CMK (cell line): ENCODE data around the gene TMEM95.
A peak's percentile ranks its signal among the peaks of the same experiment; 100 is the strongest.
"Not testable (repeated sequence)": the region's sequence is repeated elsewhere in the genome, so short reads cannot be mapped to it uniquely, and the experiment has no call there.

Experiments used
- DNase-seq: peaks from one replicate; pipeline ENCODE4 v3.0.0-alpha.2; 2010; ENCODE audit warnings: low read depth

TMEM95 gene

DNA sequence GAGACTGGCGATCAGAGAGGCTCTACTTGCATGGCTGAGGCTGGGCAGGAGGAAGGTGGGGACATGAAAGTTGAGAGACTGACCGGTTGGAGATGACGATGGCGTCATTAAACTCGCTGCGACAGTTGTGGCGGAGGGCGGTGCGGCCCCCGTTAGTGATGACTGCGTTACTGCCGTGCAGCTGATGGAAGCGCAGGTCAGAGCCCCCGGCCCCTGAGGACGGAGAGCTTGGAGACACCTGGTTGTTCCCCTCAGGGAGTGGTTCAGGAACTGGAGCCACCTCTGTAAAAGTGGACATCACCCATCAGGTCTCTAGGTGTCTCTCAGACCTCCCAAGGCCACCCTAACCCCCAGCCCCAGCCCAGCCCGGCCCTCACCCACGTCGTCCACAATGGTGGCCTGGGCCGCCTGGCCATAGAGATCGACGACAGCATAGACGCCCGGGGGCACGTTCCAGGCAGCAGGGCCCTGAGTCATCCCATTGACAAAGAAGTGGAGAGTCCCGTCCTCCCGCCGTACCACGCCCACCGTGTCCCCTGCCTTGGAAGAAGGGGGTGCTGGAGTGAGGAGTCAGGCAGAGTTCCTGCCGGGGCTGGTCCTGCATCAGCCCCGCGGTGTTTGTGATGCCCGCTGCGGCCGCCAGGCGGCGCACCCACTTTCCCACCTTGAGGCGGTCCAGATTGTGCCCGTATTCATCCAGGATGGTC is 31.1 kb upstream of the TMEM95 start:
- no peak for DNase-seq

DNA sequence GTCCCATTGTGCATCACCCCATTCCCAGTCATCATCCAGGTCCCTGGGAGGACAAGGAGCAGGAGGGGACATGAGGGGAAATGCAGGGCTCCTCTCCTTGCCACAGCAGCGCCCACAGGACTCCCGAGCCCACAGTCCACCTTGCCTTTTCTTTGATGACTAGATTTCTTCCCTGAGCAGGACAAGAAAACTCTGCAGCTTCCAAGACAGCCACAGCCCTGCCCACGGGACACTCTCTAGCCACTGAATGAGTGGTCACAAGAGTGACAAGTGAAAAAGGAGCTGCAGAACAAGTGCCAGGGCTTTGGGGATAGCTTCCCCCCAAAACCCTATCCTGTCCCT is 30.5 kb upstream of the TMEM95 start:
- DNase-seq, result no peak

DNA sequence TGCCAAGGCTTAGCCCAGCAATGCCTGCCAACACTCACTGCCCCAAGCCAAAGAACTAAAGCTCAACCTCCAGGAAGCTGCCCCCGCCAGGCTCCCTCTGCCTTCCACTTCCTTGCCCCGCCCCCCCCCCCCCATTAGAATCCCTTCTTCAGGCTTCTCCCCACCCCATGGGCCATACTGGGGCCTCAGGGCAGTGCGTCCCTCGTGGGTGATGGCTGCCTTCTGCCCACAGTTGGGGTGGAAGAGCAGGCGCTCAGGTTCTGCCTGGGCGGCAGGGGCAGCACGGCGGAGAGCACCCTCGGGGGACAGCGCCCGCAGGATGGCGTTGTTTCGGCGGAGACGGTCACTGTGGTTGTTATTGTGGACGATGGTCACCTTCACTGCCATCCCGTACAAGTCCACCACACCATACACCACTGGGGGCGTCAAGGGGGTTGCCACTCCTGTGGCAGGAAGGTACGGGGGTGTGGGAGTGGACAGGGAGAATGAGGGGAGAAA is 29.9 kb upstream of the TMEM95 start:
- no peak for DNase-seq

DNA sequence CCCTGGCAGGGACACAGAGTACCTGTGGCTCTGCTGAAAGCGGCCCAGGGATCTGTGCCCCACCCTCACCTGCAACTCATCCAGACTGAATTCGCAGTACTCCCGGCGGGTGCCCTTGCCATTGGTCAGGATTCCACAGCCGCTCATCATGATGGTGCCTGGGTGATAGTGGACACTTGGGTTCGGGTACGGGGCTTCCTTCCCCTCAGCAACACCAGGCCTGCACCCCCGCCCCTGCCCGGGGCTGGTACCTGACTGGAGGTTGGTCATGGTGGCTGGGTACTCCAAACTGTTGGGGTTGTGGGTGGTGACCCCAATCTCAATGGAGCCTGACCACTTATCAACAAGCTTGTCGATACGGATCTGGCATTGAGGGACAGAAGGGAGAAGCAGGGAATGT is 28.8 kb upstream of the TMEM95 start:
- DNase-seq, result no peak

DNA sequence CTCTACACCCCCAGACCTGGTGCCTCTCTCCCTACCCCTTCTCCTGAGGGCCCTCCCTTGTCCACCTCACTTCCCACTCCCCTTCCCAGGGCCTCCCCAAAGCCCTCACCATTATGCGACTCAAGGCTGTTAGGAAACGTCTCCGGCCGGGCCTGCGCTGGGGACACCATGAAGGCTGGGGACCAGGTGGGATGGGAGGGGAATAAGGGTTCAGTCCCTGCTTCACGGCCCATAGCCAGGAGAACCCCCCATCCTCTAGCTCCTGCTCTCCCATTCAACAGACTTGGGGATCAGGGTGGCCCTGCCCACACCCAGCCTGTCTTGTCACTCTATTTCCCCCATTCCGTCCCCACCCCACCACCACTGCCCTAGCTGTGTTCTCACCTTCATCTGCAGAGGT is 27.9 kb upstream of the TMEM95 start:
- DNase-seq, result no peak

DNA sequence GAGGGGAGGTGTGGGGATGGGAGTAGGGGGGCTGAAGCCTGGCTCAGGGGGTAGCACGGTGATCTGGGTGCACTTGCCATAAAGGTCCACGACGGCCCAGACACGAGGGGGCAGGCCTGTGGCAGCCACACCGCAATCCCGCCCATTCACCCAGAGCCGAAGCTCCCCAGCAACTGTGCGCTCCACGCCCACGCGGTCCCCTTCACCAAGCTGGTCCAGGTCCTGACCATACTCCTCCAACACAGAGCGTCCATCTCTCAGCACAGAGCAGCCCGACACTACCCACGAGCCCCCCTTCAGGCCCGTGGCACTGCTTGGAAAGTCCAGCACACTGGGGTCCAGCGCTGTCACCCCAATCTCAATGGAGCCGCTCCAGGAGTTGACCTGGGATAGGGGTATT is 27.5 kb upstream of the TMEM95 start:
- no peak for DNase-seq

DNA sequence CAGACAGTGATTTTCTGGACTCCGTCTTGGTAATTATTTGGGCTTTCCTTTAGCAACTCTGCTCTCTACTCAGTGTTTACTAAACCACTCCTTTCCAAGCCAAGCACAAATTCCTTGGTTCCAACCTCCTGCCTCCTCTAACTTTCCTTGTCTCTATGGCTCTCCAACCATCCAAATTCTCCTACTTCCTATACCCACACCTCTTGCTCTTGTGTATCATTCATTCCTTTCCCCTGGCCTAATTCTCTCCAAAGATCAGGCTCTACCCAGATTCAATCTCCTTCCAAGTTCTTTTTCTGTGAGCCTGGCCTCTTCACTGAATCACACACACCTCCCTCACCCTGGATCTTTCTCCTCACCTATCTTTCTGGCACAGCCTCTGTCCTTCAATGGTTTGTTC is 26.9 kb upstream of the TMEM95 start:
- DNase-seq, result no peak

DNA sequence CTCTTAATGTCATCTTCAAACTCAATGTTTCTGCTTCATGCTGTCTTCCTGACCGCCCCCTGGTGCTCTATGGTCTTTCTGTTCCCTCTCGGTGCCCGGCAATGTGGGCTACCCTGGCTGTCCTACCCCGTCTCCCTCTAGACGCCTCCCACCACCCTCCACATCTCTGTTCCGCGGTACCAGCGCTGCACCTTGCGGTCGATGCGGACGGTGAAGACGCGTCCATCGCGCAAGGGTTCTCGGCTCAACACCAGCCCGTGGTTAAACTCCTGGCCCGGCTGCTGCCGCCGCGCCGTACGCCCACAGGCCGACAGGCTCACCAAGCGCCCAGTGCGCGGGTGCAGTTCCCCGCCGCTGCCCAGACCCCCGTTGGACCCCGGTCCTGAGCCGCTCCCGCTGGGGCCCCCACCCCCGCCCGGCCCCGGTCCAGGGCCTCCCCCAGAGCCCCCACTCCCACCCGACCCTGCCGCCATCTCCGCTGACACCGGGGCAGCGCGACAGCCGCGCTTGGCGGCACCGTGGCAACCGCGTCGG is 26.0 kb upstream of the TMEM95 start, which contains the start of gene NEURL4:
Gene NEURL4 (minus strand): TSS at position 496 of the 534 bp plus-strand sequence. CDS start 23 bp downstream, at position 473.
- DNase-seq, result no peak

DNA sequence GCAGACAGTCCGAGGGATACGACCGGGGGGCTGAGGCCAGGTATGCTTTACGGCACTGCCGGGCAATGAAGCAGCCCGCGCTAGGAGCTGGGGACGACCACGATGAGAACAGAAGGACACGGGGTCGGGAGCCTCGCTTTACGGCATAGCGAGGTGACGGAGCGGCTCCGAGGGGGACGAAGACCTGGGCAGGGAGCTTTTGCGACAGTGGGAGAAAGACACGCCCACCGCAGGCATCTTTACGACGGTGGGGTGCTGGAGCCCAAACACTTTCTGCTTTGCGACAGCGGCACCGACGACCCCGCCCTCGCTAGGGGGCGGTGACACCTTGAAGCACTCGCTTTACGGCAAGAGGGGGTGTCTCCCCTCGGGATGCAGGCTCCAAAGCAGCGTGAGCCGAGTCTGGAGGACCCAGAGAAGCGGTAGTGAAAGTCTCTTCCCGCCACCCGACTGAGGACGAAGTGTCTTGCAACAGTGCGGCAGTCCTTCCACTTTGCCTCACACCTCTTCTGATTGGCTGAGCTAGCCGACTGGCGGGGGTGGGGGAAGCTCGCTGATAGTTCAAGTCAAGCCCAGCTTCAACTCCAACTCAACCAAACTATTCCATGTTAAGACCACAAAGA is 25.5 kb upstream of the TMEM95 start:
- peak; percentile 93 for DNase-seq

DNA sequence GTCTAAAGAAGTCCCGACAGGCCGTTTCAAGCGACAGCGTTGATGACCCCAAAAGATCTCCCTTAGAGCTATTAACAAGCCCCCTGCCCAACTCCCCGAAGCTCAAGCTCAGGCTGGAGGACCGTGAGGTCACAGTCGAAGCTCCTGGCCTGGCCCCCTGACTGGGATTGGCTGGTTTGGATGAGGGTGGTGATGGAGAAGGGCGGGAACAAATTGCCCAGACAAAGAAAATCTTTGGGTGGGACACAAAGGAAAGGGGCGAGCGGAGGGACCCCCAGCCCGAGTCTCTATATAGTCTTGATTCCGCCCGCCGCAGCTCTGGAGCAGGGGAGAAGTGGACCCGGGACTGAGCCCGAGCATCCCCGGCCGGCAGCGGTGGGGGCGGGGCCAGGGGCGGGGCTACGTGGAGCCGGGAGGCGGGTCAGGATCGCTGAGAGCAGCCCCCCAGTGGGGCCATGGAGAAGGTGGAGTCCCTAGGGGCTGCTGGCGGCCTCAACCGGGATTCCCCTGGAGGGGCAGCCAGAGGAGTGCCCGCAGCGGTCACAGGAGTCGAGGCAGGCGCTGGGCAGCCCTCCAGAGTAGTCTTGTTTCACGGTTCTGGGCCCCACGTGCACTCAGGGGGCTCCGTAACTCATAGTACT is 24.8 kb upstream of the TMEM95 start:
- DNase-seq, result no peak

DNA sequence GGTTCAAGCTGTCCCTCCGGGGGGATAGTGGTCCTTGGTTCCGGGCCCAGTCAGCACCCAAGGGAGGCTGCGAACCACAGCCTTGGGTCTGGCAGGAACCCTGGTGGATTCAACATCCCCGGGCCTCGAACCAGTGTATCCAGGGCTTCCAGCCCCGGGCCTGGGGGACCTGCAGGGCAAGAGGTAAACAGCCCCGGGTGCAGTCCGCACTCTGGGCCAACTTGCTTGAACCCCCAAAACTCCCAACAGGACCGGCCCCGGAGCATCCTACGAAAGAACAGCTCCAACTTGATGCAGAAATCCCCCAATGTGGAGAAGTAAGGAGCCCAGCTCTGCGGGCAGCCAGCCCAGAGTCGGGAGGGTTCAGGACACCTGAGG is 24.3 kb upstream of the TMEM95 start:
- no peak for DNase-seq

DNA sequence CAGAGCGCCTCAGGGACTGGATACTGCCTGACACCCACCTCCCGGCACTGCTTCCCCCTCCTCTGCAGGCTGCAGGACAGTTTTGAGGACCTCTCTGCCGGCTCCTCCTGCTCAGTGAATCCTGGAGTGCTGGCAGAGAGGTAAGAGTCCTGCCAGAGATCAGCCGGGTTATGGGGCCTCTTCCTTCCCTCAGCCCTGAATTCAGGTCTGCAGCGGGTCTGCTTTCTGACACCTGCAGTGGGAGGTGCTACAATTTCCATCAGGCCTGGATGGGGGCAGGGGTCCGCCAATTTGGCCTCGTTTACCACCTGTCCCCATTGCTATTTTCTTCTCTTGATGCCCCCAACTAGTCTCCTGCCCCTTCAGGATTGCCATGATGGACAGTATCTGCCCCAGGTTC is 22.8 kb upstream of the TMEM95 start:
- DNase-seq, result no peak

DNA sequence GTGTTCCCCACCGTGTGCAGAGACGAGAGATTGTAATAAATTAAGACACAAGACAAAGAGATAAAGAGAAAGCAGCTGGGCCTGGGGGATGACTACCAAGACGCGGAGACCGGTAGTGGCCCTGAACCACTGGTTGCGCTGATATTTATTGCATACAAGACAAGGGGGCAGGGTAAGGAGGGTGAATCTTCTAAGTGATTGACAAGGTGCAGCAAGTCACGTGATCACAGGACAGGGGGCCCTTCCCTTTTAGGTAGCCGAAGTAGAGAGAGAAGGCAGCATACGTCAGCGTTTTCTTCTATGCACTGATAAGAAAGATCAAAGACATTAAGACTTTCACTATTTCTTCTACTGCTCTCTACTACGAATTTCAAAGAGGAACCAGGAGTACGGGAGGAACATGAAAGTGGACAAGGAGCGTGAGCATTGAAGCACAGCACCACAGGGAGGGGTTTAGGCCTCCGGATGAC is 22.3 kb upstream of the TMEM95 start:
- not testable (repeated sequence) for DNase-seq

DNA sequence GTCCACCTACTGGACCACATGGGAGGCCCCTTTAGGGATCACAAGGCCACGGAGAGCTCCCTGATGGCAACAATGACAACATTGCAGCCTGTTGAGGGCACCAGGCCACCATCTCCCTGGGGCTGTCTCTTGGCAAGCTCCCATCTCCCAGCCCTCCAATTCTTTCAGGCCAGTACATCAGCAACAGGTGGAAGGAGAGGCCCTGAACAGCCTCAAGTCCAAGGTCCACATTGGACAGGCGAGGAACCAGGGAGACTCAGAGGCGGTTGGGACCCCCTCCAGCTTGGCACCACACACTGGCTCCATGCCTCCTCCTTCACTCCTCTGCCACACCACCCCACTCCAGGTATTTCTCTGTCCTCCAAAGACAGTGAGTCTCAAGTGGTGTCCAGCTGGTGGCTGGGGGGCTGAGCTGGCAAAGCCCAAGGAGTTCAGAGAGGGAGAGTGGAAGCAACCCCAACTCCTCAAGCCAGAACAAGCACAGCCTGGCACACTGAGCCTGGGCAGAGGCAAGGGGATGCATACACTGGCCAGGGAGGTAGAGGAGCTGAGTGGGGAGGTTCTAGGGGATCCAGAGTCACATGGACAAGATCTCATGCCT is 19.9 kb upstream of the TMEM95 start:
- DNase-seq, result no peak

DNA sequence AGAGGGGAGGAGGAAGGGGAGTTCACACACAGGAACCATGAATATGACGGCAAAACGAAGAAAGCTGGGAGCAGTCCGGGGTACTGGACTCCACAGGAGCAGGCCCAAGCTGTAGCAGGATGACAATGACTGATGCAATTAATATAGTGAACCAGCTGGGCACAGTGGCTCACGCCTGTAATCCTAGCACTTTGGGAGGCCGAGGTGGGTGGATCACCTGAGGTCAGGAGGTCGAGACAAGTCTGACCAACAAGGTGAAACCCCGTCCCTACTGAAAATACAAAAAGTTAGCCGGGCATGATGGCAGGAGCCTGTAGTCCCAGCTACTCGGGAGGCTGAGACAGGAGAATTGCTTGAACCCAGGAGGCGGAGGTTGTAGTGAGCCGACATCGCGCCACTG is 19.2 kb upstream of the TMEM95 start:
- DNase-seq, result not testable (repeated sequence)

DNA sequence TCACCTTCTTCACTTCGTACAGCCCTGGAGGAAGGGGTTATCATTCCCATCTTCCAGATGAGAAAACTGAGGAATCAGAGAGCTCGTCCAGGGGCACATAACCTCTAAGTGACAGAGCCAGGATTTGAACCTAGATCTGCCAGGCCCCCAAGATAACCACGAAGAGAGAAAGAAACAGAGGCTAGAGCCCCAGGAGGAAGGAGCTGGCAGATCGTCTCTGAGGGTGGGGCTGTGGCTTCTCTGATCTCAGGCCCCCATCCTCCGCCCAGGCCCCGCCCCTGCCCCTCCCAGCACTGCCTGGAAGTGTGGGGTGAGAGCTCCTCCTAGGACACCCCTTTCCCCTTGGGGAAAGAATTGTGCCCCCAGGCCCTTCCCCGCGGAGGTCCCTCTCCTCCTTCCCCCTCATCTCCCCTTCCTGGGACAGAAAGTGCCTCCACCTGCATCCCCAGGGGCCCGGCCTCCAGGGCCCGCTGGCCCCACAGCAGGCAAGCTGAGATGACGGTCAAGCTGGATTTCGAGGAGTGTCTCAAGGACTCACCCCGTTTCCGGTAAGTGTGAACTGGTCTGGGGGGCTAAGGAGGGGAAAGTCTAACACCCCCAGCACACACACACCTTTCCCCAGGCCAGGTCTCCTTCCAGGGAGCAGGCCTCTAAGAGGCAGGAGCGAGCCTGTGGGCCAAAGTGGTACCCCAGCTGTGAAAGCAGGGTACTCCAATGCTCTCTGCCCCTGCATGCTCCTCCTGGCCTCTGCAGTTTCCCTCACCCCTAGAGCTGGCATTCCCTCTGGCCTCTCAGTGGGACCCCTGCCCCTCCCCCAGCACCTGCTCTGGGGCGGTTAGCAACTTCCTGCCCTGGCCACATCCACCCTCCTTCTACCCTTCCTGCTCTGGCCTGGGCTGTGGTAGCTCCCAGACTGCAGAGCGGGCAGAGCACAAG is 18.4 kb upstream of the TMEM95 start, which contains the start of gene ACAP1:
Gene ACAP1 (plus strand): TSS at position 290 of the 936 bp plus-strand sequence. CDS start 206 bp downstream, at position 496.
- peak; percentile 58 for DNase-seq

DNA sequence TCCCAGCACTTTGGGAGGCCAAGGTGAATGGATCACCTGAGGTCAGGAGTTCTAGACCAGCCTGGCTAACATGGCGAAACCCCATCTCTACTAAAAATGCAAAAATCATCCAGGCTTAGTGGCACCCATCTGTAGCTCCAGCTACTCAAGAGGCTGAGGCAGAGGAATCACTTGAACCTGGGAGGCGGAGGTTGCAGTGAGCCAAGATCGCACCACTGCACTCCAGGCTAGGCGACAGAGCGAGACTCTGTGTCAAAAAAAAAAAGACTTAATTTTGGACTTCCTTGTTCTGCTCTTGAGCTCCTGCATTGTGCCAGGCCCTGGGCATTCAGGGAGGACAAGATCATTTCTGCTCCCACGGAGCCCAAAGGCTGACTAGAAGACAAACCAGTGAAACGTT is 17.4 kb upstream of the TMEM95 start:
- DNase-seq, result not testable (repeated sequence)

DNA sequence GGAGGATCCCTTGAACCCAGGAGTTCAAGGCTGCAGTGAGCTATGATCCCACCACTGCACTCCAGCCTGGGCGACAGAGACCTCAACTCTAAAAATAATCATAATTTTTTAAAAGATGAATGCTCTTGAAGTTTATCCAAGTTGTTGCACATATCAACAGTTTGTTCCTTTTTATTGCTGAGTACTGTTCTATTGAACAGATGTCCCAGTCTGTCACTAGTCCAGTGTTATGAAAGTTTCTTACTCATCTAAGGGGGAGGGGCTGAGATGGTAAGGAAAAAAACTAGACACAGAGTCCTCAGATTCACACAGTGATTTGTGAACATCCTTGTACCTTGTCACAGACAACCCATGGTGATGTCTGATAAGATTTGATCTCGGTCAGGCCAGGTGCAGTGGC is 14.8 kb upstream of the TMEM95 start:
- DNase-seq, result no peak

DNA sequence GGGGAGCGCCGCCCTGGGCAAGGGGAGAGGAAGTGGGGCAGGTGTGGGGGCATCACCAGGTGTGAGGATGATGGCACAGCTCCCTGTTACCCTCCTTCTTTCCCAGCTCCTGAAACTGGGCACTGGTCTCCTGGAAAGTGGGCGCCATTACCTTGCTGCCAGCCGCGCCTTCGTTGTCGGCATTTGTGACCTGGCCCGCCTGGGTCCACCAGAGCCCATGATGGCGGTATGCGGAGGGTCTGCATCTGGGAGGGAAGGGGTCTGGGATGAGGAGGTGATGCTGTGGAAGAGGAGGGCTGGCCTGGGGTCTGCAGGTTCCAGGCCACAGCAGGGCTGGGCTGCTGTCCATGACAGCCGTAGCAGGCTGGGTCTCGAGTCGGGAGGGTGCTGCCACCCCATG is 13.1 kb upstream of the TMEM95 start:
- DNase-seq, result no peak

DNA sequence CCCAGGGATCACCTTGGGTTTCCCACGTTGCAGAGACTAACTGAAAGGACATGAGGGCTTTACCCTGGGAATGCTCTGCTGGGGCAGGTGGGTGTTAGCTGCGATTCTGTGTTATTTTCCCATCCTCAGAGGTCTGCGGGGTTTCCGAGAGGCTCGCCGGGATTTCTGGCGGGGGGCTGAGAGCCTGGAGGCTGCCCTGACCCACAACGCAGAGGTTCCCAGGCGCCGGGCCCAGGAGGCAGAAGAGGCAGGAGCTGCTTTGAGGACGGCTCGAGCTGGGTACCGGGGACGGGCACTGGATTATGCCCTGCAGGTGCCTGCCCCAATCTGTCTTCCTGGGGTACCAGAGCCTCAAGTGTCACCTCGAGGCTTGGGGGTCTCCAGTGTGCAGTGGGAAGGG is 11.7 kb upstream of the TMEM95 start:
- no peak for DNase-seq
